GM19324 (cell line): ENCODE measurements around the gene NSUN2.
"Not testable (repeated sequence)": the region's sequence is repeated elsewhere in the genome, so short reads cannot be mapped to it uniquely, and the experiment has no call there.

ENCODE experiments used
- ATAC-seq: cut with Tn5 transposase; IDR thresholded peaks from one replicate; pipeline ENCODE4 v1.9.1; 2021; ENCODE audit warnings: mild to moderate bottlenecking, moderate library complexity; ENCODE audit not compliant: unreplicated experiment, low FRiP score

The NSUN2 gene

GRCh38 chr5:6585168-6585567 lies 47.7 kb downstream of the NSUN2 start:
- no peak for ATAC-seq

GRCh38 chr5:6584727-6585126 lies 48.1 kb downstream of the NSUN2 start:
- no peak for ATAC-seq

DNA sequence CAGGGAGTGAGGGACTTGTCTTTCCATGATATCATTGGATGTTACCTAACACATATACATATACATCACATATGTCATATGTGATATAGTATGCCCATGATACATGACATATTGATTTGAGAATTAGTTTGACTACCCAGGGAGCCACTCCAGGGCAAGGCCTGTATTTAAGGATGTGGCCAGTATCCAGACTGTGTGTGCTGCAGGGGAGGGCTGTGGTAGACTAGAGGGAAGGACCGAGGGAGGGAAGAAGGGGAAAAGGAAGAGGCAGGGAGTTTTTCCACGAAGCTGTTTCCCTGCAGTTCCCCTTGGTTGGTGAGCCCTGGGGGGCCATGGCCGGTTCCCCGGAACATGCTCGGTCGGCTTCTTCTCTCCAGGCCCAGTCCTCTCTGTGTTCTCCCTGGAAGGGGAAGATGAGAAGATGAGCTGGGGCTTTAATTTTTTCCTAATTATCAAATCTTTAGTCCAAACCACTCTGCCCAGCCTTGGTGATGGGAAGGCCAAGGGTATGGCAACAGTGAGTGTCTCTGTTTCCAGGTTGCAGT lies 48.7 kb downstream of the NSUN2 start:
- ATAC-seq = no peak

- no peak for ATAC-seq
Observed at GRCh38 chr5:6583049-6583880, 49.6 kb downstream of the NSUN2 start.

DNA sequence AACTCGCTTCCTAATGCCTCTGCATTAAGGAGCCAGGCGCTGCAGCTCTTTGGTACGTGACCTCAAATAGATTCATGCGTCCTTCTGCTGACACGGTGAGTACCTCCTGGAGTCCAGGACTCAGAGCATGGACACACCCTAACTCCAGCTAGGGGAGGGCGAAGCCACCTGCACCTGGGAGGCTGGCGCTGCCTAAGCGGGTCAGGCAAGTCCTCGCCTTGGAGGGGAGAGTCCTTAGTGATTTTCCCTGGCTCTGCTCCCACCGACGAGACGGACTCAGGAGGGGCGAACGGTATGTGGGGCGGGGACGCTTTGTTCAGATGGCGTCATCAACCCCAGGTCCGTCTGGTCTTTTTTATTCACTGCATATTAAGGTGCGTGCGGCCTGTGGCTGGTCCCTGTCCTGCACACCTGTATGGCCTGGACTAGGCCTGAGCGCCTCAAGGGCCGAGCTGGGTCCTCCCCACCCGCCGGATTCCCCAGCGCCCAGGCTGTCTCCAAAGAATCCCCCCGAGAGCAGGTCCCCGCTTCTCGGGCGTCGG lies 50.3 kb downstream of the NSUN2 start:
- no peak for ATAC-seq

DNA sequence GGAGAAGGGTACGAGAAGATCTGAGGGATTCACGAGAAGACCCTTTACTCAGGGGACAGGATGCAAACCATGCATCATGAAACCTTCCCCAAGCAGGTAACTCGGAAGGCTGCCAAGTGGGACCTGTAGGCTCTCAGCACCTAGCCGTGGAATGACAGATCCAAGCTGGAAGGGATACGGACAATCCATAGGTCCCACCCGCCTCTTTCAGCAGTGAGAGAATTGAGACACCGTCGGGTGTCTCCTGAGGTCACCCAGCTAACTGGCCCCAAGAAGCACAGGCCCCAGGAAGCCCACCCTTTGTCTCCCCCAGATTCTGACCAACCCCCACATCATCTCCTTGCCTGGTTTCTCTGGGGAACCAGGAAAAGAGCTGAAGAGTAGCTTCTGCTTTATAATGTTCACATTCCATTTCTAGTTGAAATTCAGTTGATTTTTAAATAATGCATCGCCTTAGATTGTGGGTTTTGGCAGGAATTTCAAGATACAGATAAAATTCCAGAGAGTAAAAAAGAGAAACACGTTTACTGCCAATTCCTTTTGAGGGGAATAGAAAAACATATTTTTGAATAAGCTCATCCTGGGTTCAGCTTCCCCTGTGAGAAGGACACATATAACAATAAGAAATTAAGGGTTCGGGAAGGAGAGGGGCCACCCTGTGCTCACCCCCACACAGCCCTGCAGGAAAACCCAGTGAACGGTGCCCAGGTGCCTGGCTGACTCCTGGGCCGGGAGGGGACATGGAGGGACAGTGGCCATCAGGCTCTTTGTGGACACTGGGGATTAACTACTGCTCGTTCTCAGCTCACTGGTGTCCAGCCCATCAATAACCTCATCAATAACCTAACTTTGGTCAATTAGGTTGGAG lies 51.1 kb downstream of the NSUN2 start:
- ATAC-seq = no peak

- no peak for ATAC-seq
Observed at GRCh38 chr5:6581090-6581489, 51.8 kb downstream of the NSUN2 start.

DNA sequence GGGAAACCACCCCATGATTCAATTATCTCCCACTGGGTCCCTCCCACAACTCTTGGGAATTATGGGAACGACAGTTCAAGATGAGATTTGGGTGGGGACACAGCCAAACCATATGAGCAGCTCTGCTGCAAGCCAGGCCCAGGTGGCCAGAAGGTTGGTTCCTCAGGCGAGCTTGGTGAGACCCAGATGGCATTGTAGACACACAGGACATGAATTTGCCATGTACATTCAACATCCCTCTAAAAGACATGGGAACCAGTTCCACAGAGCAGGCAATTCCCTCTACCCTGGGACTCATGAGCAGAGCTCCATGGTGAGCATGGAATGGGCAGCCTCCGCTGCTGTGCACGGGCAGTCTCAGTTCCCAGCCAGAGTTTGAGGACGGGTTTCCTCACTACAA lies 53.3 kb downstream of the NSUN2 start:
- ATAC-seq = no peak

- ATAC-seq = no peak
Observed at GRCh38 chr5:6578676-6579343, 54.0 kb downstream of the NSUN2 start.

- no peak for ATAC-seq
Observed at GRCh38 chr5:6576861-6577501, 55.9 kb downstream of the NSUN2 start.

GRCh38 chr5:6574537-6575245 lies 58.2 kb downstream of the NSUN2 start:
- ATAC-seq = no peak

DNA sequence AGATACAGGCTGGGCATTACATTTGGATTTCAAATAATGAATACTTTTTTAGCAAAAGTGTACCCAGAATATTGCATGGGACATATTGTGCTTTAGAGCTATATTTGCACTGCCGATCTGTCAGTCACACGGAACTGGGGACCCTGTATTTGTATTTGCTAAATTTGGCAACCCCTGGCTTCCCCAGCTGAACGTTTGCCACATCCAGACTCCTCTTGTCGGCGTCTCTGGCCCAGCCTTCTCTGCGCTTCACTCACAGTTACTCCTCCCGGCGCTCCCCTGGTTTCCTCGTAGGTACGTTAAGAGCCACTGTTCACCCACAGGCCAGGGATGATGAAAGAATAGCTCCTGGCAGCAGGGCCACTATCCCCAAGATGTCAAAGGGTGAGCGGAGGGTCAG lies 58.7 kb downstream of the NSUN2 start:
- ATAC-seq = no peak

DNA sequence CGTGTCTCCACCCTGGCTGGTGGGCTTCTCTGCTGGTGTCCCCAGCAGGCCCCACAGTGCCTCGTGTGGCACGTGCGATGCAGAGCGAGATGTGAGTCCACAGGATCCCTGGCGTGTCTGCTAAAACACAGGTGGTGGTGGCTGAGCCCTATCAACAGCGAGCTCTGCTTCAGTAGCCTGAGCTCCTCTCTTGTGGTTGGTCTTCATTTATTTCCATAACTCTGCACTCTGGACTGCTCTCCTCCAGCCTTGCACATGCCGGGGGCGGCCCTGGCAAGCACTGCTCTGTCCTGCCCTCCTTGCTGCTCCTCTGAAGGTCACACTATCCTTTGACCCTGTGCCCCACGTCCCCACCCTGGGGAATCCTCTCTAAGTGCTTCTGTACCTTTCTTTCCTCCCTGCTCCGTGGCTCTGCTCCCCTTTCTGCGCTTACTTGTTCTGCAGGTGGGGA lies 59.2 kb downstream of the NSUN2 start:
- ATAC-seq = no peak

- no peak for ATAC-seq
Observed at GRCh38 chr5:6572825-6573380, 59.9 kb downstream of the NSUN2 start.

- ATAC-seq = no peak
Observed at GRCh38 chr5:6572086-6572824, 60.6 kb downstream of the NSUN2 start.

DNA sequence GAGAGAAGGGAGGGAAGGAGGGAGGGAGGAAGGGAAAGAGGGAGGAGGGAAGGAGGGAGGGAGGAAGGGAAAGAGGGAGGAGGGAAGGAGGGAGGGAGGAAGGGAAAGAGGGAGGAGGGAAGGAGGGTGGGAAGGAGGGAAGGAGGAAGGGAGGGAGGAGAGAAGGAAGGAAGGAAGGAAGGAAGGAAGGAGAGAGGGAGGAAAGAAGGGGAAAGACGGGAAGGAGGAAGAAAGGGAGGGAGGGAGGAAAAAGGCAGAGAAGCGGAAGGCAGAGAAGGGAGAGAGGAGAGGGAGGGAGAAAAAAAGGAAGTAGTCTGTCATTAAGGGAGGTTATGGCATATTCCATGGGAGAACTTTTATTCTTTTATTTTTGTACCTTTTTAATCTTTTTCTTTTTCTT lies 61.2 kb downstream of the NSUN2 start:
- not testable (repeated sequence) for ATAC-seq

DNA sequence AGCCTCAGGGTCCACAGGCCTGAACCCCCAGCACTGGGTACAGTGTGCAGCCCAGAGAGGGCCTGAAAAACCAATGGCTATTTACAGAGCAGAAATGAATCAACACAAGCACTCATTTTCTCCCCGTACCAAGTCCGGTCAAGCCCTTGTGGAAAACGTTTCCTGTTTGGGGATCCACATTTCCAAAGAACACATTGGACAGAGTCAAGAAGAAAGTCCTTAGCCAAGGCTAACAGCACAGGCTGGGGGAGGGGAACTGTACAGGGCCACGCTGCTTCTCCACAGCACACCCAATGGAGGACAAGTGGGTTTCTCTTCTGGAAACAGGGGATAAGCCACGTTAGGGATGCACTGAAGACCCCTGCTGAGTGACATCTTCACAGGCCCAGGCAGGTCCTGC lies 62.3 kb downstream of the NSUN2 start:
- ATAC-seq = no peak

DNA sequence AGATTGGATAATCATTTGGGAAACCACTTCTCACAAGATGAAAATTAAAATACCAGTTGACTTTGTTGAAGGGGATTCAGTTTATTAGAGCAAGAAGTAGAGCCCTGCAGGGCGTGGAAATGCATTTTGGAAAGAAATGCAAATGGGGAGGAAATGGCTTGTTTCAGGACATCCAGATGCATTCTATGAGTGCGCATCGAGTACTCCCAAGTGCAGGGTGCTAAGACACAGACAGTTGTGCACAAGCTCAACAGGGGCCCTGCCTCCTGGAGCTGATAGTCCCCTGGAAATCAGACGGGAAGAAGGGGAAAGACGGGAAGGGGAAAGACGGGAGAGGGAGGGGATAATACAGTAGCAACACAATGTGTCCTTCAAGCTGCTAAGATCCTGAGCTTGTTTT lies 64.0 kb downstream of the NSUN2 start:
- ATAC-seq = no peak
